Caco-2 (cell line): ENCODE results near the gene CD300LB. TPM values are rescaled to one million over a fixed set of nuclear protein-coding genes. Genes with fewer than 3 reads are reported as not detected.

Source experiments
- BruUV-seq: library from RNA; stranded (reverse); fragments of 400-500 nt; replicated peaks from 2 replicates; lab custom pipeline; 2021; lab: Mats Ljungman, UMichigan
- CTCF ChIA-PET: fragments of 300-600 bp; sonication (Branson Sonifier 250); formaldehyde crosslinking; loops from one replicate; lab custom pipeline; 2022; ENCODE audit warnings: antibody characterized with exemption; lab: Charles Lee
- POLR2A ChIA-PET: fragments of 300-600 bp; sonication (Branson Sonifier 250); formaldehyde crosslinking; loops from one replicate; lab custom pipeline; 2022; ENCODE audit warnings: antibody characterized with exemption; lab: Charles Lee
- DNase-seq, 2 experiments: peaks; one replicate each; pipeline versions ENCODE4 v3.0.0 to v3.0.0-alpha.2; 2020 to 2022
- H3K27me3 ChIP-seq: replicated peaks from 2 replicates; pipeline ENCODE4 v1.6.0; 2011; ENCODE audit warnings: low read length; ENCODE audit not compliant: control insufficient read depth, insufficient read depth
- H3K36me3 ChIP-seq: 2 replicates; pipeline ENCODE4 v1.5.1; 2011; ENCODE audit warnings: low read length; ENCODE audit not compliant: control insufficient read depth, insufficient read depth
- H3K4me1 ChIP-seq: fragments of 250-450 bp; sonication (Bioruptor Pico); 2 replicates; pipeline ENCODE4 v1.5.1; 2020; ENCODE audit warnings: mild to moderate bottlenecking
- H3K4me3 ChIP-seq: 2 replicates; pipeline ENCODE4 v1.5.1; 2011; ENCODE audit warnings: low read depth, mild to moderate bottlenecking, control low read depth, low read length
- H3K9me3 ChIP-seq: fragments of 250-450 bp; sonication (Bioruptor Pico); 2 replicates; pipeline ENCODE4 v1.5.1; 2020; ENCODE audit warnings: mild to moderate bottlenecking, moderate library complexity
- H3K27ac Mint-ChIP-seq: one replicate; pipeline ENCODE4 v1.8.0; 2022; ENCODE audit warnings: mixed read lengths; ENCODE audit not compliant: unreplicated experiment
- H3K27me3 Mint-ChIP-seq: one replicate; pipeline ENCODE4 v1.8.0; 2022; ENCODE audit warnings: mixed read lengths; ENCODE audit not compliant: insufficient read depth, unreplicated experiment
- H3K36me3 Mint-ChIP-seq: one replicate; pipeline ENCODE4 v1.8.0; 2022; ENCODE audit warnings: mild to moderate bottlenecking, mixed read lengths; ENCODE audit not compliant: insufficient read depth, unreplicated experiment
- H3K4me1 Mint-ChIP-seq: one replicate; pipeline ENCODE4 v1.8.0; 2022; ENCODE audit warnings: low read depth, mixed read lengths; ENCODE audit not compliant: unreplicated experiment
- H3K4me3 Mint-ChIP-seq: one replicate; pipeline ENCODE4 v1.8.0; 2022; ENCODE audit warnings: mild to moderate bottlenecking, moderate library complexity, mixed read lengths; ENCODE audit not compliant: unreplicated experiment
- H3K9me3 Mint-ChIP-seq: one replicate; pipeline ENCODE4 v1.8.0; 2022; ENCODE audit warnings: mixed read lengths; ENCODE audit not compliant: unreplicated experiment
- intact Hi-C: fragments of 100-400 bp; cut with micrococcal nuclease; formaldehyde crosslinking; loops from one replicate; pipeline ENCODE4 v1.10.0; 2022; ENCODE audit not compliant: unreplicated experiment
- total RNA-seq: library from RNA; stranded (reverse); gene quantifications from 2 replicates; pipeline ENCODE4 v1.2.3, GENCODE V29; 2022
- TF ChIP-seq, protein P1 (sequence below), 2 experiments: fragments of 200-600 bp in 1 of 2; IDR thresholded peaks; 1 replicate in 1 of 2; 2 replicates in 1 of 2; pipeline versions ENCODE4 v1.5.1 to v1.8.0; 2011 to 2022; ENCODE audit warnings: antibody characterized with exemption in 1 of 2, control low read depth in 1 of 2, inconsistent platforms in 1 of 2, low read depth in 1 of 2, low read length in 1 of 2, mild to moderate bottlenecking in 1 of 2, moderate library complexity in 1 of 2; ENCODE audit not compliant: insufficient read depth in 1 of 2, severe bottlenecking in 1 of 2, unreplicated experiment in 1 of 2

CD300LB gene
- total RNA-seq, 1 experiment from 2014 or later = not detected

- H3K36me3 Mint-ChIP-seq = peaks cover 4% of the 10 kb centered on the region
- intact Hi-C loops = no loop called here
- no peaks in the 10 kb centered on the region for H3K9me3 ChIP-seq
- no peaks in the 10 kb centered on the region for H3K9me3 Mint-ChIP-seq
- peaks cover 25% of the 10 kb centered on the region for H3K27me3 Mint-ChIP-seq
- TF ChIP-seq, protein P1, sequence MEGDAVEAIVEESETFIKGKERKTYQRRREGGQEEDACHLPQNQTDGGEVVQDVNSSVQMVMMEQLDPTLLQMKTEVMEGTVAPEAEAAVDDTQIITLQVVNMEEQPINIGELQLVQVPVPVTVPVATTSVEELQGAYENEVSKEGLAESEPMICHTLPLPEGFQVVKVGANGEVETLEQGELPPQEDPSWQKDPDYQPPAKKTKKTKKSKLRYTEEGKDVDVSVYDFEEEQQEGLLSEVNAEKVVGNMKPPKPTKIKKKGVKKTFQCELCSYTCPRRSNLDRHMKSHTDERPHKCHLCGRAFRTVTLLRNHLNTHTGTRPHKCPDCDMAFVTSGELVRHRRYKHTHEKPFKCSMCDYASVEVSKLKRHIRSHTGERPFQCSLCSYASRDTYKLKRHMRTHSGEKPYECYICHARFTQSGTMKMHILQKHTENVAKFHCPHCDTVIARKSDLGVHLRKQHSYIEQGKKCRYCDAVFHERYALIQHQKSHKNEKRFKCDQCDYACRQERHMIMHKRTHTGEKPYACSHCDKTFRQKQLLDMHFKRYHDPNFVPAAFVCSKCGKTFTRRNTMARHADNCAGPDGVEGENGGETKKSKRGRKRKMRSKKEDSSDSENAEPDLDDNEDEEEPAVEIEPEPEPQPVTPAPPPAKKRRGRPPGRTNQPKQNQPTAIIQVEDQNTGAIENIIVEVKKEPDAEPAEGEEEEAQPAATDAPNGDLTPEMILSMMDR (IDR thresholded peaks at IDR 0.05; ENCODE audit: insufficient read depth in 1 of 2, low read depth in 1 of 2, low read length in 1 of 2, severe bottlenecking in 1 of 2, unreplicated experiment in 1 of 2) = no peak
- H3K4me1 Mint-ChIP-seq = no peaks in the 10 kb centered on the region
- no peak overlapping the region for H3K4me3 ChIP-seq
- POLR2A ChIA-PET = no interaction called here
- BruUV-seq = no TSS peak
- no peaks in the 10 kb centered on the region for H3K36me3 ChIP-seq
- H3K4me1 ChIP-seq = no peaks in the 10 kb centered on the region
- H3K27ac Mint-ChIP-seq = no peak overlapping the region
- H3K4me3 Mint-ChIP-seq = no peak overlapping the region
- CTCF ChIA-PET = interaction anchor here (0.8 kb wide), 1 partner anchor 377 kb away, joined by 4 read pairs; the partner anchor contains the start of gene OTOP2
- no peak for DNase-seq
- no peaks in the 10 kb centered on the region for H3K27me3 ChIP-seq
Measured at GRCh38 chr17:74546586-74546985, 15.3 kb upstream of the CD300LB start.

DNA sequence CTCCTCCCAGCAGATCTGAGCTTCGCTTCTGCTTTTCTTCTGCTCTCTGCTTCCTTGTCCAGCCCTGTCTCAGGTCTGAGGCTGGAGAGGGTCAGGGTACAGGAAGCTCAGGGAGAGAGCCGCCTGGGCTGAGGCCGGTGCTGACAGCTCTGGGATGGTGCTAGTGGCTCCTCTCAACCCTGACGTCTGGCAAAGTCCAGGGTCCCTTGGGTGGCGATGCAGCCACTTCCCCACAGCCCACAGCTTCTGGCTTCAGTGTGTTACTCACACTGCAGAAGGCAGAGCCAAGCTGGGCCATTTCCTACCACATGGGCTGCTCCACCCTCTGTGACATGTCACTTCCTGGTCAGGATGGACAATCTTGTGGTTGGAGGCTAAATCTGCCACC lies 14.6 kb upstream of the CD300LB start, which contains the start of gene CD300C:
Gene CD300C, minus strand, starts transcription at position 273 of the 388 bp plus-strand sequence. CDS start 333 bp downstream, outside the sequence.
- no peak within 1 kb of the TSS for H3K4me3 ChIP-seq
- Mint-ChIP-seq H3K27ac (no peak within 1 kb of the TSS), H3K9me3 (no peaks in the 10 kb centered on the region), H3K4me3 (no peak within 1 kb of the TSS), H3K27me3 (peaks cover 21% of the 10 kb centered on the region), H3K36me3 (peaks cover 4% of the 10 kb centered on the region), H3K4me1 (no peaks in the 10 kb centered on the region)
- ChIA-PET POLR2A (no interaction called here), CTCF (interaction anchor here (0.8 kb wide), 1 partner anchor 378 kb away, joined by 4 read pairs; the partner anchor contains the start of gene OTOP2)
- H3K4me1 ChIP-seq = no peaks in the 10 kb centered on the region
- intact Hi-C loops = no loop called here
- TF ChIP-seq, protein P1 (IDR thresholded peaks at IDR 0.05; ENCODE audit: insufficient read depth in 1 of 2, low read depth in 1 of 2, low read length in 1 of 2, severe bottlenecking in 1 of 2, unreplicated experiment in 1 of 2) = no peak
- H3K27me3 ChIP-seq = peaks cover 1% of the 10 kb centered on the region
- no peaks in the 10 kb centered on the region for H3K9me3 ChIP-seq
- H3K36me3 ChIP-seq = no peaks in the 10 kb centered on the region
- DNase-seq = no peak
- BruUV-seq = no TSS peak

GRCh38 chr17:74544991-74545842 lies 13.9 kb upstream of the CD300LB start:
- no peak for DNase-seq
- intact Hi-C loops = no loop called here
- TF ChIP-seq, protein P1 (IDR thresholded peaks at IDR 0.05; ENCODE audit: insufficient read depth in 1 of 2, low read depth in 1 of 2, low read length in 1 of 2, severe bottlenecking in 1 of 2, unreplicated experiment in 1 of 2) = no peak
- no peaks in the 10 kb centered on the region for H3K36me3 ChIP-seq
- no peaks in the 10 kb centered on the region for H3K9me3 ChIP-seq
- peaks cover 21% of the 10 kb centered on the region for H3K27me3 Mint-ChIP-seq
- no peaks in the 10 kb centered on the region for H3K4me1 Mint-ChIP-seq
- H3K36me3 Mint-ChIP-seq = peaks cover 3% of the 10 kb centered on the region
- H3K27ac Mint-ChIP-seq = no peak overlapping the region
- H3K4me3 Mint-ChIP-seq = no peak overlapping the region
- no peaks in the 10 kb centered on the region for H3K4me1 ChIP-seq
- H3K9me3 Mint-ChIP-seq = no peaks in the 10 kb centered on the region
- peaks cover 1% of the 10 kb centered on the region for H3K27me3 ChIP-seq
- POLR2A ChIA-PET = no interaction called here
- H3K4me3 ChIP-seq = no peak overlapping the region
- CTCF ChIA-PET = no interaction called here
- BruUV-seq = no TSS peak
